SKM-1 treated with dmso at 0.1 percent for 144 hours (cell line): ENCODE results near the gene NR4A3.
A peak's percentile ranks its signal among the peaks of the same experiment; 100 is the strongest.

ENCODE experiments used
- DNase-seq: peaks from one replicate; lab custom pipeline; 2025; ENCODE audit not compliant: unreplicated experiment; lab: John Stamatoyannopoulos, UW

NR4A3 gene

GRCh38 chr9:99813739-99814138 lies 7.9 kb upstream of the NR4A3 start:
- DNase-seq, result no peak

- no peak for DNase-seq
These were observed 7.3 kb upstream of the NR4A3 start for GRCh38 chr9:99814359-99814758.

- DNase-seq, result no peak
These were observed 5.3 kb upstream of the NR4A3 start for GRCh38 chr9:99816392-99816791.

GRCh38 chr9:99818500-99818899 lies 3.2 kb upstream of the NR4A3 start:
- no peak for DNase-seq

- DNase-seq, result peak; percentile 48
These were observed 2.4 kb upstream of the NR4A3 start for GRCh38 chr9:99819123-99819855.

GRCh38 chr9:99819856-99820684 lies 1.6 kb upstream of the NR4A3 start:
- DNase-seq, result peak; percentile 58

- DNase-seq, result no peak
These were observed 845 bp upstream of the NR4A3 start for GRCh38 chr9:99820685-99821395.

- DNase-seq, result no peak
These were observed 572 bp downstream of the NR4A3 start for GRCh38 chr9:99822109-99822805.

- no peak for DNase-seq
These were observed 1.3 kb downstream of the NR4A3 start for GRCh38 chr9:99822806-99823591.

- DNase-seq, result no peak
These were observed 2.1 kb downstream of the NR4A3 start for GRCh38 chr9:99823681-99824377.

GRCh38 chr9:99824378-99825171 lies 2.9 kb downstream of the NR4A3 start:
- no peak for DNase-seq

- DNase-seq, result no peak
These were observed 3.7 kb downstream of the NR4A3 start for GRCh38 chr9:99825172-99826046.

- no peak for DNase-seq
These were observed 4.9 kb downstream of the NR4A3 start for GRCh38 chr9:99826579-99826978.

GRCh38 chr9:99827244-99827643 lies 5.6 kb downstream of the NR4A3 start:
- DNase-seq, result no peak

- DNase-seq, result no peak
These were observed 6.3 kb downstream of the NR4A3 start for GRCh38 chr9:99828054-99828416.

GRCh38 chr9:99828417-99829176 lies 6.9 kb downstream of the NR4A3 start:
- no peak for DNase-seq

- DNase-seq, result no peak
These were observed 10.3 kb downstream of the NR4A3 start for GRCh38 chr9:99831857-99832557.
